ENCODE results near the gene PDPN.

The PDPN gene

GRCh38 chr1:13585612-13585991, 2.0 kb downstream of the PDPN start:
- no peak for DNase-seq (ENCODE audit: low read depth)
- TF ChIP-seq CTCF (conservative IDR thresholded peaks at IDR 0.05; ENCODE audit: low read depth, low read length): no peak
- no peak overlapping the region for H3K4me3 ChIP-seq (ENCODE audit: low read depth, low read length)

GRCh38 chr1:13586001-13586400, 2.4 kb downstream of the PDPN start:
- no peak for DNase-seq (ENCODE audit: low read depth)
- TF ChIP-seq CTCF (conservative IDR thresholded peaks at IDR 0.05; ENCODE audit: low read depth, low read length): no peak
- no peak overlapping the region for H3K4me3 ChIP-seq (ENCODE audit: low read depth, low read length)

DNA sequence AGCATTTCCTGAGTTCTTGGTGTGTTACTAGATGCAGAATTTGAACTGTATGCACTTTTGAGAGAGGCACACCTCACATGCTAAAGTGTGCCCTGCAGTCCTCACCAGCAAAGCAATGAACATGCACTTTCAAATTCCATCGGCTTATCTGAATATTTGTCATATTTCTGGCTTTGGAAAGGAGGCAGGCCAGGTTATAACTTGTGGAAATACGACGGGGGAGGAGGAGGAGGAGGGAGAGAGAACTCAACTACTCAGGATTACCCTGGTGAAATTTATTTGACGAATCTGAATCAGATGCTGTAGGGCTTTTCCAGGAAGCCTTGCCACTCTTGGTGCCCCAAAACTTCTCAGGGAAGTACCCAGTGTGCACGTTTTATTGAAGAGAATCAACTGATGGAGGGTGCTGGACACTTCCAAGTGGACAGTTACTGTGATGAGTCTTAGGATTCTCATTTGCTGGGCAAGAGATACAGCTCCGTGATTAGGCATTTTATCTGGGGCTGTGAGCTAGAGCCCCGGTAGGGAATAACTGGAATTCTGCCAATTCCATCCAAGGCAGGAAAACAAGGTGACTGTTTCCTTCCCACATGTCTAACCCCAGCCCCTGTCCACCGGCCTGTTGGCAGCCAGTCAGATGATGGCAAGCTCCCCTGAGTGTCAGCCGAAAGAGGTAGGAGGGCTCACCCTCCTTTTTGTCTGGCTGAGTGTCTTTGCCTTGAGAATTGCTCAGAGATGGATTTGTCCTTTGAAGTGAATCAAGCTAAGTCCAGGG, 3.8 kb downstream of the PDPN start:
- no peak for TF ChIP-seq CTCF (conservative IDR thresholded peaks at IDR 0.05; ENCODE audit: low read depth, low read length)
- peak; percentile 50 for DNase-seq (ENCODE audit: low read depth)
- no peak overlapping the region for H3K4me3 ChIP-seq (ENCODE audit: low read depth, low read length)

- TF ChIP-seq CTCF (conservative IDR thresholded peaks at IDR 0.05; ENCODE audit: low read depth, low read length): no peak
- no peak overlapping the region for H3K4me3 ChIP-seq (ENCODE audit: low read depth, low read length)
- DNase-seq (ENCODE audit: low read depth): no peak
Observed at GRCh38 chr1:13588946-13589796, 5.5 kb downstream of the PDPN start.

DNA sequence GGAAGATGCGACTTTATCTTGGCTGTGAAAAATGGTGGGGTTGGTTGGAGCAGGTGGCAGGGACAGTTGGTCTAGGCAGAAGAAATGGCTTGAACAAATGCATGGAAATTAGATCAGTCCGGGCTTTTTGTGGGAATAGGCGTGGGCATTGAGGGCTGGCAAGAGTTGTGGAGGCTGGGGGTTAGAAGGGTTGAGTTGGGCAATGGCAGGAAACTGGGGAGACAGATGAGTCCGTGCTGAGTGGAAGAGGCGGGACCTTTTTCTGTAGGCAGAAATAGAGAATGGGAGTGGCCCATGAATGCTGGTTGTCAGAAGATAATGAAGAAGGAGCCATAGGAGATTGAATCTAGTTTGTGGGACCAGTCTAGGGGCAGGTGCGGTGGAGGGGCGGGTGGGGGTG, 6.9 kb downstream of the PDPN start:
- DNase-seq (ENCODE audit: low read depth): no peak
- no peak overlapping the region for H3K4me3 ChIP-seq (ENCODE audit: low read depth, low read length)
- TF ChIP-seq CTCF (conservative IDR thresholded peaks at IDR 0.05; ENCODE audit: low read depth, low read length): no peak

- no peak for TF ChIP-seq CTCF (conservative IDR thresholded peaks at IDR 0.05; ENCODE audit: low read depth, low read length)
- peak; percentile 96 for DNase-seq (ENCODE audit: low read depth)
- no peak overlapping the region for H3K4me3 ChIP-seq (ENCODE audit: low read depth, low read length)
Observed at GRCh38 chr1:13593511-13594131, 10.0 kb downstream of the PDPN start.

Data from choroid plexus epithelial cell (primary cell).